Measurements from ENCODE around the gene BTBD19.
"Not testable (repeated sequence)": the region's sequence is repeated elsewhere in the genome, so short reads cannot be mapped to it uniquely, and the experiment has no call there.

Gene BTBD19, protein sequence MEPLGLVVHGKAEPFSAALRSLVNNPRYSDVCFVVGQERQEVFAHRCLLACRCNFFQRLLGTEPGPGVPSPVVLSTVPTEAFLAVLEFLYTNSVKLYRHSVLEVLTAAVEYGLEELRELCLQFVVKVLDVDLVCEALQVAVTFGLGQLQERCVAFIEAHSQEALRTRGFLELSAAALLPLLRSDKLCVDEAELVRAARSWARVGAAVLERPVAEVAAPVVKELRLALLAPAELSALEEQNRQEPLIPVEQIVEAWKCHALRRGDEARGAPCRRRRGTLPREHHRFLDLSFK

GRCh38 chr1:44808063-44808937, at the start of gene BTBD19:
TSS of gene BTBD19 (plus strand) at chr1:44808523. CDS start at chr1:44808821, 298 bp downstream.
- peak; percentile 97 to 98 (median 97) for DNase-seq

DNA sequence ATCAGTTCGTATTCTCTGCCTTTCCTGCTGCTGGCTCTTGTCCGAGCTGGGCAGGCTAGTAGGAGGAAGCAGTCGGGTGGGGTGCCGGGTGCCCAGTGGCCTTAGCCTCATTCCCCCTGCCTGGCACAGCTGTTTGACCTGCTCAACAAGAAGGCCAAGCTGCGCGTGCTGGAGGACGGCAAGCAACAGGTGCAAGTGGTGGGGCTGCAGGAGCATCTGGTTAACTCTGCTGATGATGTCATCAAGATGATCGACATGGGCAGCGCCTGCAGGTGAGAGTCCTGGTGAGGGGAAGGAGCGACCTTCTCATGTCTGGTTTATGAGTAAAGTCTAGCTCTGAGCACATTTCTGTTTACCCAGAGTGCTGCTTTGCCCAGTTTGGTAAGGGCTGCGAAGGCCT, 49.2 kb upstream of the BTBD19 start:
- no peak for DNase-seq

- DNase-seq: no peak
Measured at GRCh38 chr1:44760876-44761275, 47.4 kb upstream of the BTBD19 start.

GRCh38 chr1:44766421-44766820, 41.9 kb upstream of the BTBD19 start:
- not testable (repeated sequence) for DNase-seq

DNA sequence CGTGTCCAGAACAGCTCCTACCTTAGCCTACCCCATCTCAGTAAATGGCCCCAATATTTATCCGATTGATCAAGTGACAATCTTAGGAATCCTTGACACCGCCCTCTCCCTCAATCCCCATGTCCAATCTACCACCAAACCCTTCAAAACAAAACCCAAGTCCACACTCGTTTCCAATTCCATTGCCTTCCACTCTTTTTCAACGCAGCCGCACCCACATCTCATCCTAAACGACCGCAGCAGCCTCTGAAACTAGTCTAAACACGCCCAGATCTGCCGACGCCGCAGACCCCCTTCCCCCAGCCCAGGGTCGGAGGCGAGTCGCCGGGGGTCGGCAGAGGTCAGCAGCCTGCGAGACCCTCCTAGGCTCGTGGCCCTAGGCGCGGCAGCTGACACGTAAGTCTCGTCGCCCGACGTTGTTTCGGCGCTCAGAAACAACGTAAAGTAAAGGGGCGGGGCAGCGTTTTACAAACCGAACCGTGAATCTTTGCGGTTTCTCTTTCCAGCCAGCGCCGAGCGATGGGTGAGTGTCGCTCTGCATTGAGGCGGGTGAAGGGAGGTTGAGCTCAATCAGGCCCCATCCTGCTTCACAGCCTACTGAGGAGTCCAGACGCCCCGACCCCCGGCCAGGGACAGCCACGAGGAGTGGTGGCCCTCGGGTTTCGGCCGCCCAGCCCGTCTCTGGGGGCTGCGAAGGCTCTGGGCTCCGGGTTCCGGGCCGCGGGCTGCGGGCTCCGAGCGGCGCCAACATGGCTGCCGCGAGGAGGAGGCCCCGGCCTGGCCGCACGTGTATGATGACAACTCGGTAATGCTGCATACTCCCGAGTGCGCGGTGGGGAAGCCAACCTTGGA, 33.0 kb upstream of the BTBD19 start, which contains the start of gene RPS8:
Gene RPS8 (plus strand): TSS at position 463 of the 852 bp plus-strand sequence. CDS start 57 bp downstream, at position 520.
- peak; percentile 97 to 98 (median 97) for DNase-seq

DNA sequence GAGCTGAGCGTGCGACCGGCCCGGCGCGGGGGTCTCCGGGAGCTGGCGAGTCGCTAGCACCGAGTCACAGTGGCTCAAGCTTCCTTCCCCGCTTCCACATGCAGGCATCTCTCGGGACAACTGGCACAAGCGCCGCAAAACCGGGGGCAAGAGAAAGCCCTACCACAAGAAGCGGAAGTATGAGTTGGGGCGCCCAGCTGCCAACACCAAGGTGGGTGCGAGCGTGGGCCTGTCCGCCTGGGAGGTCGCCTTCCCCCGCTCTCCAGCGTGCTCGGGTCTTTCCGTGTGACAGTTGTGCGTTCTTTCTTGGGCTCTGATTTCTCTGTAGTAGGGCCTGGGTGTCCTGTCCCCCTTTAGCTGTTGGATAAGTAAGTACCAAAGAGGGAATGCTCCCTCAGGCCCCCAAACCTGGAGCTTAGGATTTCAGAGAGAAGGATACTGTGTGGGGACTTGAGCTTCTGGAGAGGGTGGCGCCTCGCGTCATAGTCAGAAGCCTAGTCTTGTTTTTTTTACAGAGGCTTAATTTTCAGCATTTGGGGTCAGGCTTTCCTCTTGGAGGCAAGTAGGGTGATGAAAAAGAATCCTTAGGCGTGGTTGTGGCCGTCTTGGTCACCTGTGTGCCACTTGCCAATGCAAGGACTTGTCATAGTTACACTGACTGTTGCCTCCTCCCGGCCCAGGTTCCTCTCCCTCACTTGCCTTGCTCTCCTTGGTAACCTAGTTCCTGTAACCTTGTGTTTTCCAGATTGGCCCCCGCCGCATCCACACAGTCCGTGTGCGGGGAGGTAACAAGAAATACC, 32.2 kb upstream of the BTBD19 start:
- DNase-seq: peak in 2 of 3 donors; percentile 49 to 63

DNA sequence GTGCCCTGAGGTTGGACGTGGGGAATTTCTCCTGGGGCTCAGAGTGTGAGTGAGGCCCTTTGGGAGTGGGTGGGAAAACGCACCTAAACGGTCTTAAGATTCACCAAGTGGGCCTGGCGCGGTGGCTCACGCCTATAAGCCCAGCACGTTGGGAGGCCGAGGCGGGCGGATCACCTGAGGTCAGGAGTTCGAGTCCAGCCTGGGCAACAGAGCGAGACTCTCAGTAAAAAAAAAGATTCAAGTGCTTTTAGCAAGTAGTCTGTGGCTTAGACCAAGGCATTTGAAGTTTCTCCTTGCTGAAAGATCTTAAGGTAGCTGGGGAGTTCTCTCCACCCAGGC, 31.6 kb upstream of the BTBD19 start:
- DNase-seq: no peak

DNA sequence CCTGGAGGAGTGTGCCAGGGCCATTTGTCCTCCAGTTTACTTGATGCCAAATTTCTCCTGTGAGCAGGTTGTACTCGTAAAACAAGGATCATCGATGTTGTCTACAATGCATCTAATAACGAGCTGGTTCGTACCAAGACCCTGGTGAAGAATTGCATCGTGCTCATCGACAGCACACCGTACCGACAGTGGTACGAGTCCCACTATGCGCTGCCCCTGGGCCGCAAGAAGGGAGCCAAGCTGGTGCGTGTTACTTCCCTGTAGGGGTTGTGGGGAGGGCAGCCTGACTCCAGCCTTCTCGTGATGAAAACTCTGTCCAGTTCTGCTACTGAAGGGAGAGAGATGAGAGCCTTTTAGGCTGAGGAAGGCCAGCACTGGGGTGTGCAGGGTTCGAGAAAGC, 30.8 kb upstream of the BTBD19 start:
- DNase-seq: no peak

GRCh38 chr1:44777969-44778635, 30.2 kb upstream of the BTBD19 start:
- DNase-seq: peak; percentile 57 to 58 (median 57)

DNA sequence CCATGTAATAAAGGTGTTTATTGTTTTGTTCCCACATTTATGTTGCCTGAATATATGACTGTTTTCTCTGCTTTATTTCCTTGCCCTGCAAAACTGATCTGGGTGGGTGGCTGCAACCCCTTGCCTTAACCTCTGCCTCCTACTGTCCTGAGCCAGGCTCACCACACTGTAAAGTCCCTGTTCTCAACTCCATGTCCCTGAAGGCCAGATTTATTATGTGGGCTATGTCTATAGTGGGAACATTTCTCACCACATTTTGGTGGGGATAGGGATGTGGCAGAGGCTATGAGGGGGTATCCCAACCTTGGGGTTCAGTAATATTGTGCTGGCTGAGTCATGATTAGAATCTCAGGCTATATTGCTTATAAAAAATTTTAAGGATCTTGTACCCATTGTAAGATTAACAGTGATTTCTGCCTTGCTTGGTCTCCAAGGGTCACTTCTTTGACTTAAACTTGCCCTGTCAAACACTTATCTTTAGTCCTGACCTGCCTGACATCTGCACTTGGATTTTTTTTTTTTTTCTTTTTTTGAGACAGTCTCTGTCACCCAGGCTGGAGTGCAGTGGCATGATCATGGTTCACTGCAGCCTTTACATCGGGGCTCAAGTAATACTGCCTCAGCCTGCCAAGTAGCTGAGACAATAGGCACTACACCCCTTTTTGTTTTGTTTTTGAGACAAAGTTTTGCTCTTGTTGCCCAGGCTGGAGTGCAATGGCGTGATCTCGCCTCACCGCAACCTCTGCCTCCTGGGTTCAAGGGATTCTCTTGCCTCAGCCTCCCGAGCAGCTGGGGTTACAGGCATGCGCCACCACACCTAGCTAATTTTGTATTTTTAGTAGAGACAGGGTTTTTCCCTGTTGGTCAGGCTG, 29.4 kb upstream of the BTBD19 start:
- no peak for DNase-seq

- no peak for DNase-seq
Measured at GRCh38 chr1:44780583-44781121, 27.7 kb upstream of the BTBD19 start.

- DNase-seq: peak in 1 of 3 donors; percentile 3
Measured at GRCh38 chr1:44783697-44784093, 24.6 kb upstream of the BTBD19 start.

GRCh38 chr1:44784094-44785028, 24.0 kb upstream of the BTBD19 start:
- DNase-seq: peak in 2 of 3 donors; percentile 18 to 55

GRCh38 chr1:44785029-44785380, 23.3 kb upstream of the BTBD19 start:
- peak in 1 of 3 donors; percentile 15 for DNase-seq

- DNase-seq: no peak
Measured at GRCh38 chr1:44785501-44786137, 22.7 kb upstream of the BTBD19 start.

DNA sequence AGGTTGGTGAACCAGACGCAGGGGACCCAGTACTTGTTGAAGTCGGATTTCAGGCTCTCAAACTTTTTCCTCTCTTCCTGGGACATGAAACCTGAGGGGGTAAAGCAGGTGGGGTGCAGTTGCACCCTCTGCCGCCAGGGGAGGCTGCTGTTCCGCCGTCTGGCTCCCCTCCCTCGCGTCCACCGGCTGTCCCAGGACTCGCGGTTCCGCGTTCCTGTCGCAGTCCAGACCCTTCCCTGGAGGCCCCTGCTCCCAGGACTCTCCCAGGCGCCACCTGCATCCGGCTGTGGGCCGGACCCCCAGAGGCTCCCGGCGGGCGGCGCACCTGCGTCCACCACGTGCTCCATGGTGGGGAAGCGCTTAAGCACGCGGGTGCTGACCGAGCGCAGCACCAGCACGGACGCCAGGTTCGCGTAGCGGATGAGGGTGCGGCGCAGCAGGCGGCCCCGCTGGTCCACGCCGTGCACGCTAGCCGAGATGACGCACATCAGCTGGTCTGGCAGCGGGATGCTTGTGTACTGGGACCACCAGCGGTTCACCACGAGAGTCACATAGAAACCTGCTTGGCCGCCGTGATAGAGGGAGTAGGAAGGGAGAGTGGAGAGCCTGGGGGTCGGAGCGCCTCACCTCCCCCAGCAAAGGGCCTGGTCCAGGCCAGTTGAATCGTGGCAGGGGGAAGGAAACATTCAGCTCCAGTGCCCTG, 22.0 kb upstream of the BTBD19 start:
- DNase-seq: peak; percentile 58 to 77 (median 66)

- peak in 1 of 3 donors; percentile 15 for DNase-seq
Measured at GRCh38 chr1:44786841-44787426, 21.4 kb upstream of the BTBD19 start.

All from suppressor macrophage treated with lipopolysaccharide for 1 hour (primary cell).